Inflammatory macrophage treated with lipopolysaccharide for 1 hour (primary cell): ENCODE data around the gene IGFL2.
A peak's percentile ranks its signal among the peaks of the same experiment; 100 is the strongest.
"Not testable (repeated sequence)": the region's sequence is repeated elsewhere in the genome, so short reads cannot be mapped to it uniquely, and the experiment has no call there.

Source experiments
- DNase-seq, 2 donors: peaks; one replicate each; pipeline ENCODE4 v3.0.0-alpha.2; 2020 to 2022

IGFL2 gene

GRCh38 chr19:46144756-46145155 is 3.3 kb upstream of the IGFL2 start:
- DNase-seq: no peak

DNA sequence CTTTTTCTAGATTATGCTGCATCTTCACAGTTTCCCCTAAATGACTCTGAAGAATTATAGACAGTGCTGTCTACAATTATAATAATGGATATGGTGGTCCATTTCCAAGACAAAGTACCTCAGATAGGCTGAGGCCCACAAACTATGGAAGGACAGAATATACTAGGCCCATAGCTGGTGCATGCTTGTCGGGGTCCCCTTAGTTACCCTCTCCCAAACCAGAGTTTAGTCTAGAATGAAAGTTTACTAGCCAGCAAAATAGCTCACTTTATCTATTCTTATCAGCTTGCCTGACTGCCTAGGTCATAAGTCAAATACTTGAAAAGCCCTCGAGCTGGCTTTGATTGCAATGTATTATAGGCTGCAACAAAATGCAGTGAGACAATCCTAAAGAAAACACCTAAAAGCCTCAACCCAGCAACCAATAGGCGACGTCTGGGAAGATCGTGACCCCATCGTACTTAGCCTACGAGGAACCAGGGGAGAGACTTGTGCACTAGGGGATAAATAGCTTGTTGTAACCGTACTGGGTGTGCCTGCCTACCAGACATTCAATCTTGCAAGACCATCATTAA is 785 bp upstream of the IGFL2 start:
- DNase-seq: no peak

DNA sequence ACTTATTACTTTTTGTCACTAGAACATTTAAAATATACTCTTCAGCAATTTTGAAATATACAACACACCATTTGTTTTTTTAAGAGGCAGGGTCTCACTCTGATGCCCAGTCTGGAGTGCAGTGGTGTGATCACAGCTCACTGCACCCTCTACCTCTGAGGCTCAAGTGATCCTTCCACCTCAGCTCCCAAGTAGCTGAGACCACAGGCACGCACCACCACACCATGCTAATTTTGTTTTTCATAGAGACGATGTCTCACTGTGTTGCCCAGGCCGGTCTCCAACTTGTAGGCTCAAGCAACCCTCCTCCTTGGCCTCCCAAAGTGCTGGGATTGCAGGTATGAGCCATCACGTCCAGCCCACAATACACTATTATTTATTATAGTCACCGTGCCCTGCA is 2.6 kb downstream of the IGFL2 start:
- DNase-seq: no peak

DNA sequence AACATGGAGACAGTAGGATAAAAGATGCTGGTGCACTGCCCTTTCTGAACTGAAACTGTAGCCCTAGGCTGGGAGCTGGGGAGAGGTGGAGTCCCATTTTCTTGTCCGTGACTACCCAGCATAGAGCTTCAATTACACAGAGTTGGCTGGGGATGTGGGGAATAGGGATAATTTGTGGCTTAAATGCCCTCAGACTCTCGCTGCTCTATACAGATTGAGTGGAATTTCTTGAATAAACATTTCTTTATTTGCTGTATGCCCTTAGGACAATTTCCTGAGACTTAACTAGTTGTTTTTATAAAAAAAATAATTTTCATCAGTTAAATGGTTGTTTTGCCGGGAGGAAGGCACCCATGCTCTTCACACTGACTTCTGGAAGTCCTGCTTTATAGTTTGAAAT is 7.2 kb downstream of the IGFL2 start:
- no peak for DNase-seq

GRCh38 chr19:46159418-46160232 is 11.6 kb downstream of the IGFL2 start:
- no peak for DNase-seq

- no peak for DNase-seq
Observed at GRCh38 chr19:46160233-46160775, 12.3 kb downstream of the IGFL2 start.

- DNase-seq: not testable (repeated sequence)
Observed at GRCh38 chr19:46161642-46162257, 13.7 kb downstream of the IGFL2 start.

- DNase-seq: peak in 1 of 2 donors; percentile 5
Observed at GRCh38 chr19:46162731-46163130, 14.7 kb downstream of the IGFL2 start.

GRCh38 chr19:46173886-46174480 is 25.9 kb downstream of the IGFL2 start:
- no peak for DNase-seq

DNA sequence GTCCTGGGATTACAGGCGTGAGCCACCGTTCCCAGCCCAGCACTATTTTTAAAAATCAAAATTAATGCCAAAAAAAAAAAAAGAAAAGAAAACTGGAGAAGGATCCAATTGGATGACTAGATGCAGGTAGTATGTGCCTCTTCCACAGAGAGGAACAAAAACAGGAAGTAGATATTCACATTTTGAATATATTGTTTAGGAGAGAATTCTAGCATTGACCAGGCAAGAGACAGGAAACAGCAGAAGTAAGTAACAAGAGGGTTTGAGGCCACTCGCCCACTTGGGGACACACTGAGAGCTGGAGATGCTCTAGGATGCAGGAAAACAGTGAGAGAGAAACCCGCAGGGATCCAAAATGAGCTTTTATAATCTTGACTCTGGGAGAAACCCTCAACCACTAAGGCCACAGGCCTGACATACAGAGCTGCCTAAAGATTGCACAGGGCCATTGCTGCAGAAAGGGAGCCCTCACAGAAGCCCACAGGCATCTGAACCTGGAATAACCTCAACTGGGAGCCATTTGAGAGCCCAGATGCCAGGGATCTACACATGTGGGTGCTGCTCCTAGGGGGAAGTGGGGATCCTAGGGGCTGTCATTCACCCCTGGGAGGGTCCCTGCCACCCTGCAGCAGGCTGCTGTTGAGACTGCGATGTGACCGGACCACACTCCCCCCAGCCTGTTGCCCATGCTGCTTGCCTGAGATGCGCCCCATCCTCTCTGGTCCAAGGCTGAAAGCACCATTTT is 28.2 kb downstream of the IGFL2 start:
- no peak for DNase-seq

GRCh38 chr19:46179076-46179759 is 31.2 kb downstream of the IGFL2 start:
- DNase-seq: no peak

DNA sequence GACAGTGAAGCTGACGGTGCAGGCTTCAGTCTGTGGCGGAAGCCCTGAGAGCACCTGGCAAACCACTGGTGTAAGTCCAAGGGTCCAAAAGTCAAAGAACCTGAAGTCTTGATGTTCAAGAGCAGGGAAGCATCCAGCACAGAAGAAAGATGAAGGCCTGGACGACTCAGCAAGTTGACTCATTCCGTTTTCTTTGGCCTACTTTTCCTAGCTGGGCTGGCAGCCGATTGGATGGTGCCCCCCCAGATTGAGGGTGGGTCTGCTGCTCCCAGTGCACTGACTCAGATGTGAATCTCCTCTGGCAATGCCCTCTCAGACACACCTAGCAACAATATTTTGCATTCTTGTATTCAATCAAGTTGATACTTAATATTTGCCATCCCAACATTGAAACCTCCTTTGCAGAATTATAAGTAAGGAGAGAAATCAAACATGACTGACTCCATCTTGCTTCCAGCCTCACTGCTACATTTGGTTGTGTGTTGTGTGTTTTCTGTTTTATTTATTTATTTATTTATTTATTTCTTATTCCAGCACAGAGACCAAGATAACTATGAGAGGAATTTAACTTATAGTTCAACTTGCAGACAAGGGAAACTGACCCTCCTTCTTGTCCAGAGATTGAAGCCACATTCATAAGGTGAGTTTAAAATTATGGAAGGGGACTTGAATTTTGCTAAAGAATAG is 32.8 kb downstream of the IGFL2 start:
- no peak for DNase-seq

- DNase-seq: peak; percentile 79 to 86
Observed at GRCh38 chr19:46181388-46181779, 33.3 kb downstream of the IGFL2 start.

GRCh38 chr19:46182476-46182875 is 34.4 kb downstream of the IGFL2 start:
- no peak for DNase-seq

GRCh38 chr19:46184775-46185710 is 37.0 kb downstream of the IGFL2 start:
- DNase-seq: peak; percentile 18 to 45

DNA sequence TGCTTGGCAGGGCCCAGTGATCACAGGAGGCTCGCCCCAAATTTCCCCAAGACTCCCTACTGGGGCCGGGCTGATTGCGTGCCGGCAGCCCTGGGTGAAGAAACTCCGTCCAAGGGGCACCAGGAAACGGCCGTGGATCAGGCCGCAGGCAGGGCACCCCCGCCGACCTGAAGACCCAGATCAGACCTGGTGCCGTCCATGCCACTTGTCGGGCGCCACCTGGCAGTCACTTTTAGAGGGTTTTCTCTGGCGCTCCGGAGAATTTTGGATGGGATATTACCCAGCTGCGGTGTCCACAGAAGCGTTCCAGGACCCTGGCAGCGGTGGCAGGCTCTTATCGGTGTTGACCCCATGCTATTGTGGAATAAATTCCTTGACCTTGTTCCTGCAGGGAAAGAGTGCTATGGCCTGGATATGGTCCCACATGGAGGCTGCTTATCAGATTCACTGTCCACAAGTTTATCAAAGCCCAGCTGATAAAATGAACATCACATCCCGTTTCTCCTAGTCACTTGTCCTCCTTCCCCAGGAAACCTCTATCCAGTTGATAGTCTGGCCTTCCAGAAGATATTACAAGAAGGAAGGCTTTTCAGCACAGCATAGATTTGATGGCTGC is 38.2 kb downstream of the IGFL2 start:
- no peak for DNase-seq

DNA sequence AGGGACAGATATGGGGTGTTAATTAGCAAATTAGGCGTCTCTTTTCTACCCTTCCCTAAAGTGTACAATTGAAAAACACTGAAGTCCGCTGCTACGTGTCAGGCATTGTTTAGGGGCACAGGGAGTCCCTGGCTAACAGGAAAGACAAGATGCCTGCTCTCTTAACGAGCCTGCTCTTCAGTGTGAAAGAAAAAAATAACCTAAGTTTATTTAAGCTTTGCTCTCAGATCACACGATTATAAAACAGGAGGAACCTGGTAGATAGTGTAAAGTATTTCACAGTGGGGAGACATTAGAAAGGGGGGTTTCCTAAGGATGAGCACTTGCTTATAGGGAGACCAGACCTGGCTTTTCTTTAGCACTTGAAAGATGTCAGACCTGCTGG is 38.7 kb downstream of the IGFL2 start:
- no peak for DNase-seq

- no peak for DNase-seq
Observed at GRCh38 chr19:46189971-46190888, 42.2 kb downstream of the IGFL2 start.

DNA sequence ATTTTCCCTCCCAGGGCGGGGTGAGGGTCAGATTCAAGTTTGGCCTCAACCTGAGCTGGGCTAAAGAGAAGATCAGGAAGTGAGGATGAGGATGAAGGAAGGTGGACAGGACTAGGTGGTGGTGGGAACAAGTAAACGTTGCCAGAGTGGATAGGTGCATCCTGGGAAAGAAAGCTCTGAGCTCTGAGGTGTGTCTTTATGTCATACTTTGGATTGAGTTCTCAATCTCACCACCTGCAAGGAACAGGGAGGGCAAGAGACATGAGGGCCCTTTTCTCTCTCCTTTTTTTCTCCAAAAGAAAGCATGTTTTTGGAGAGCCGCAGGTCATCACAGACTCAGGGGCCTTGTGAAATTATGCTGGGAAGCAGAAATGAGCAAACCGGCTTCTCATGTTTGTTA is 43.3 kb downstream of the IGFL2 start:
- DNase-seq: no peak
